Pancreas (tissue), 10 donors: ENCODE data around the gene CACNA2D2. TPM values are rescaled to one million over a fixed set of nuclear protein-coding genes. Genes with fewer than 3 reads are reported as not detected.
A peak's percentile ranks its signal among the peaks of the same experiment; 100 is the strongest.

Experiments
- ATAC-seq, 4 donors: fragments of 200-7000 bp; cut with Tn5 transposase; one replicate each; pipeline versions ENCODE4 v1.8.0 to v1.9.1; 2020; ENCODE audit warnings: mild to moderate bottlenecking in 4 of 4, moderate library complexity in 4 of 4
- DNase-seq, 6 donors: peaks; one replicate each; pipeline ENCODE4 v3.0.0-alpha.2; 2020
- FAIRE-seq: peaks from 2 replicates; lab custom pipeline; 2012; peaks lifted over from hg19 to GRCh38; lab: Jason Lieb, UNC
- H3K27ac ChIP-seq, 4 donors: fragments of 200-600 bp; sonication (generic); 1 replicate in 3 of 4; 2 replicates in 1 of 4; pipeline versions ENCODE4 v1.5.0 to v1.8.0; 2020
- H3K27me3 ChIP-seq, 4 donors: fragments of 200-600 bp; one replicate each; pipeline ENCODE4 v1.8.0; 2021
- H3K36me3 ChIP-seq, 3 donors: fragments of 200-600 bp; sonication (generic) in 1 of 3; one replicate each; pipeline versions ENCODE4 v1.5.0 to v1.8.0; 2020 to 2021
- H3K4me1 ChIP-seq, 3 donors: fragments of 200-600 bp; one replicate each; pipeline ENCODE4 v1.8.0; 2021
- H3K4me3 ChIP-seq, 4 donors: fragments of 200-600 bp; sonication (generic) in 2 of 4; one replicate each; pipeline versions ENCODE4 v1.5.0 to v1.8.0; 2020 to 2021
- H3K9me3 ChIP-seq, 4 donors: fragments of 200-600 bp; one replicate each; pipeline ENCODE4 v1.8.0; 2021
- WGBS, 2 donors: extraction: QIAGEN DNeasy Blood & Tissue Kit; methylation state at CpG; one replicate each; pipeline ENCODE4 v1.1.7; 2013; 5-methylcytosine and 5-hydroxymethylcytosine counted together
- intact Hi-C, 3 donors: fragments of 100-400 bp; cut with DNase I; formaldehyde crosslinking; loops; one replicate each; pipeline versions ENCODE4 v1.11.1 to v1.14.2; 2022
- polyA plus RNA-seq, 2 donors: library from polyadenylated mRNA; stranded (reverse); fragments of 200-250 nt; gene quantifications; one replicate each; pipeline ENCODE4 v1.2.3, GENCODE V29; 2013
- total RNA-seq, 6 donors: library from RNA; stranded (reverse); fragmentation: NEBNext Ultra II Directional in 4 of 6; extraction: Animal tissue kit (Norgen Biotek cat#: 25700) in 4 of 6; gene quantifications; one replicate each; pipeline versions ENCODE4 v1.2.1 to v1.2.4, GENCODE V29; 2021 to 2023
- TF ChIP-seq, protein P1 (sequence below), 4 donors: fragments of 200-600 bp; sonication (generic) in 3 of 4; IDR thresholded peaks; one replicate each; pipeline versions ENCODE4 v1.5.0 to v1.8.0; 2021; ENCODE audit warnings: antibody characterized with exemption in 4 of 4
- donor health status: healthy with polysubstance abuse.
- donor health status: DM: no; HTN: no; CAD: no; lungs with moderate emphysema.
- donor health status: DM: no; HTN: no; CAD: no.
- donor health status: control.
- donor health status: control.
- donor health status: Bipolar disorder and iron deficiency.
- donor health status: DM: yes; HTN: yes; CAD: no.
- donor health status: DM: no; HTN: no; CAD: no.
- donor health status: DM: no; HTN: no; CAD: no.
- donor health status: DM: yes; HTN: yes; CAD: no.

The CACNA2D2 gene
- total and polyA plus RNA-seq, 8 donors = 1.1 to 19.5 (median 3.3) TPM

GRCh38 chr3:50354850-50355249 lies 148.6 kb downstream of the CACNA2D2 start:
- Histone ChIP-seq H3K36me3 (peaks cover 3 to 24% (median 8%) of the 10 kb centered on the region in 3 donors), H3K9me3 (no peaks in the 10 kb centered on the region), H3K4me1 (peaks cover 14 to 53% (median 29%) of the 10 kb centered on the region in 3 donors), H3K27ac (no peak overlapping the region), H3K4me3 (no peak overlapping the region), H3K27me3 (no peaks in the 10 kb centered on the region)
- FAIRE-seq (no peak), DNase-seq (no peak), ATAC-seq (no peak)
- intact Hi-C loops = no loop called here
- TF ChIP-seq, protein P1, sequence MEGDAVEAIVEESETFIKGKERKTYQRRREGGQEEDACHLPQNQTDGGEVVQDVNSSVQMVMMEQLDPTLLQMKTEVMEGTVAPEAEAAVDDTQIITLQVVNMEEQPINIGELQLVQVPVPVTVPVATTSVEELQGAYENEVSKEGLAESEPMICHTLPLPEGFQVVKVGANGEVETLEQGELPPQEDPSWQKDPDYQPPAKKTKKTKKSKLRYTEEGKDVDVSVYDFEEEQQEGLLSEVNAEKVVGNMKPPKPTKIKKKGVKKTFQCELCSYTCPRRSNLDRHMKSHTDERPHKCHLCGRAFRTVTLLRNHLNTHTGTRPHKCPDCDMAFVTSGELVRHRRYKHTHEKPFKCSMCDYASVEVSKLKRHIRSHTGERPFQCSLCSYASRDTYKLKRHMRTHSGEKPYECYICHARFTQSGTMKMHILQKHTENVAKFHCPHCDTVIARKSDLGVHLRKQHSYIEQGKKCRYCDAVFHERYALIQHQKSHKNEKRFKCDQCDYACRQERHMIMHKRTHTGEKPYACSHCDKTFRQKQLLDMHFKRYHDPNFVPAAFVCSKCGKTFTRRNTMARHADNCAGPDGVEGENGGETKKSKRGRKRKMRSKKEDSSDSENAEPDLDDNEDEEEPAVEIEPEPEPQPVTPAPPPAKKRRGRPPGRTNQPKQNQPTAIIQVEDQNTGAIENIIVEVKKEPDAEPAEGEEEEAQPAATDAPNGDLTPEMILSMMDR (IDR thresholded peaks at IDR 0.05) = no peak
- 79 to 89% methylated on average over 7 of the region's 7 CpGs for WGBS, 2 donors

GRCh38 chr3:50354186-50354764 lies 149.2 kb downstream of the CACNA2D2 start:
- Histone ChIP-seq H3K27me3 (no peaks in the 10 kb centered on the region), H3K4me1 (peaks cover 14 to 59% (median 35%) of the 10 kb centered on the region in 3 donors), H3K36me3 (peaks cover 3 to 24% (median 8%) of the 10 kb centered on the region in 3 donors), H3K27ac (no peak overlapping the region), H3K4me3 (no peak overlapping the region), H3K9me3 (no peaks in the 10 kb centered on the region)
- 69 to 79% methylated on average over 5 of the region's 5 CpGs for WGBS, 2 donors
- intact Hi-C loops = no loop called here
- no peak for ATAC-seq
- TF ChIP-seq, protein P1 (IDR thresholded peaks at IDR 0.05) = no peak
- DNase-seq = no peak
- FAIRE-seq = no peak

DNA sequence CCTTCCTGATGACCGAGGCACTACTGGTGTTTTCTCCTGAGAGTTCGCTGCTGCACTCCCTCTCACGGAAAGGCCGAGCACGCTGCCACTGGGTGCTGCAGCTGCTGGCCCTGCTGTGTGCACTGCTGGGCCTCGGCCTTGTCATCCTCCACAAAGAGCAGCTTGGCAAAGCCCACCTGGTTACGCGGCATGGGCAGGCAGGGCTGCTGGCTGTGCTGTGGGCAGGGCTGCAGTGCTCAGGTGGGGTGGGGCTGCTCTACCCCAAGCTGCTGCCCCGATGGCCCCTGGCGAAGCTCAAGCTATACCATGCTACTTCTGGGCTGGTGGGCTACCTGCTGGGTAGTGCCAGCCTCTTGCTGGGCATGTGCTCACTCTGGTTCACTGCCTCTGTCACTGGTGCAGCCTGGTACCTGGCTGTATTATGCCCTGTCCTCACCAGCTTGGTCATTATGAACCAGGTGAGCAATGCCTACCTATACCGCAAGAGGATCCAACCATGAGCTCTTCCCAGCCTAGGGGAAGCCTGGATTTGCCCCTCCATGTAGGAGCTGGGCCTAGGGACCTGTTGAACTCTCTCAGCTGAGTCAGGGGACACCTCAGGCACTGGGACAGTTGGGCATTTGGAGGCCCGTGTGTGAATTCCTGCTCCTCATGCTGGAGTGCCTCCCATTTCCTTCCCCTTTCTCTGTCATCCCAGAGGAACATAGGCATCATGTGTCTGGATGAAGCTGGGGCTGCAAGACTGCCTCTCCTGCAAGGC lies 150.0 kb downstream of the CACNA2D2 start:
- 76 to 79% methylated on average over 11 to 12 of the region's 12 CpGs for WGBS, 2 donors
- ATAC-seq (no peak), FAIRE-seq (no peak), DNase-seq (peak in 1 of 6 donors; percentile 69)
- TF ChIP-seq, protein P1 (IDR thresholded peaks at IDR 0.05) = no peak
- H3K27me3 ChIP-seq = no peaks in the 10 kb centered on the region
- H3K27ac ChIP-seq = peak overlapping the region in 2 of 4 donors; percentile 10 to 50
- intact Hi-C loops = no loop called here
- no peaks in the 10 kb centered on the region for H3K9me3 ChIP-seq
- H3K4me3 ChIP-seq = no peak overlapping the region
- H3K36me3 ChIP-seq = peaks cover 3 to 24% (median 8%) of the 10 kb centered on the region in 3 donors
- peaks cover 14 to 62% (median 36%) of the 10 kb centered on the region in 3 donors for H3K4me1 ChIP-seq

DNA sequence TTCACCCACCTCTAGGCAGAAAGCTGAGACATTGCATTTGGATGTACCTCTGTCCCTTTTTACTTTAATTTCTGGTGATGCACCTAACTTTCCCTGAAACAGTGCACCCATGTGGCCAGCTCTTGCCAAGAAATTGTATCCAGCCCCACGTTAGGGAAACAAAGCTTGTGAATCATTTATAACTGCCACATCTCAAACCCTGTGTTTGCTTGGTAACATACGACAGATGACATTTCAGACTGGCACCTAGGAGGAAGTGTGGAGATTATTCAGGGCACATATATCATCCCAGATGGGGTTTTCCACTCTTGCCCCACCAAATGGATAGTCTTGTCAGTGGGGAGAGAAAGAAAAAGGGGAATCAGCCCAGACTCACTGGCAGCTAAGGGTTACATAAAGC lies 150.7 kb downstream of the CACNA2D2 start:
- Histone ChIP-seq H3K4me3 (no peak overlapping the region), H3K36me3 (peaks cover 3 to 28% (median 8%) of the 10 kb centered on the region in 3 donors), H3K27ac (peak overlapping the region in 1 of 4 donors; percentile 50), H3K9me3 (no peaks in the 10 kb centered on the region), H3K4me1 (peaks cover 14 to 56% (median 34%) of the 10 kb centered on the region in 3 donors), H3K27me3 (no peaks in the 10 kb centered on the region)
- ATAC-seq (no peak), FAIRE-seq (no peak), DNase-seq (no peak)
- 7 to 11% methylated on average over 2 of the region's 2 CpGs for WGBS, 2 donors
- intact Hi-C loops = no loop called here
- TF ChIP-seq, protein P1 (IDR thresholded peaks at IDR 0.05) = no peak
